Measurements from ENCODE around the gene BRINP3.

Gene BRINP3

GRCh38 chr1:190104961-190105360 is 372.7 kb downstream of the BRINP3 start:
- no peaks in the 10 kb centered on the region for H3K4me1 ChIP-seq (ENCODE audit: control insufficient read depth, low read depth, low read length)
- no peak overlapping the region for H3K9ac ChIP-seq (ENCODE audit: low read length)
- H3K27ac ChIP-seq (ENCODE audit: low read length), result no peak overlapping the region
- H3K27me3 ChIP-seq (ENCODE audit: control insufficient read depth, insufficient read depth, low read length), result no peaks in the 10 kb centered on the region
- no peak overlapping the region for H3K4me3 ChIP-seq (ENCODE audit: low read length)
- no peaks in the 10 kb centered on the region for H3K36me3 ChIP-seq (ENCODE audit: control insufficient read depth, low read depth, low read length)
- H3K9me3 ChIP-seq (ENCODE audit: control insufficient read depth, low read depth, low read length), result no peaks in the 10 kb centered on the region

DNA sequence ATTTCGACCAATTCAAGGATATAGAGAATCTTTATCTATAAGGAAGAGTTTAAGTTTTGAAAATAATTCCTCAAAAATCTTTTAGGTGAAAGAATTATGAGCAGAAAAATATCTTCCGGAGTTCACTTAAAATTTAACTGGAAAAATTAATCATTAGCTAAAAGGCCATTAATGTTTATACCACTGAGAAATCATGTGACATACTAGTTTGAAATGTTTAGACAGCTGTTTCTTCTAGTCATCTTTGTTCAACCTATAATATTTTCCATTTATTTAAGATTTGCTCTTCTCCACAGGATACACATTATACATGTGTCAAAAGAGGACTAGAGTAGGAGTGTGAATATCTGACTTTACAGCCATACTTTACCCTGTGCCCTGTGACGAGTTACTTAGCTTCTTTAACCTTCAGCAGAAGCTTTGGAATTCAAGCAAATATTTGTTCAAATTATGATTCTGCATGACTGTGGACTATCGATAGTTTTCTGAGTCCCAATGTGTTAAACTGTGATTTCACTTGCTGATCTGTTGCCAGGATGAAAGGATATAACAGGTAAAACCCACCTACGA is 374.8 kb downstream of the BRINP3 start:
- Histone ChIP-seq H3K4me1 (ENCODE audit: control insufficient read depth, low read depth, low read length) (no peaks in the 10 kb centered on the region), H3K27ac (ENCODE audit: low read length) (no peak overlapping the region), H3K27me3 (ENCODE audit: control insufficient read depth, insufficient read depth, low read length) (no peaks in the 10 kb centered on the region), H3K9ac (ENCODE audit: low read length) (no peak overlapping the region), H3K4me3 (ENCODE audit: low read length) (no peak overlapping the region), H3K36me3 (ENCODE audit: control insufficient read depth, low read depth, low read length) (no peaks in the 10 kb centered on the region), H3K9me3 (ENCODE audit: control insufficient read depth, low read depth, low read length) (no peaks in the 10 kb centered on the region)

DNA sequence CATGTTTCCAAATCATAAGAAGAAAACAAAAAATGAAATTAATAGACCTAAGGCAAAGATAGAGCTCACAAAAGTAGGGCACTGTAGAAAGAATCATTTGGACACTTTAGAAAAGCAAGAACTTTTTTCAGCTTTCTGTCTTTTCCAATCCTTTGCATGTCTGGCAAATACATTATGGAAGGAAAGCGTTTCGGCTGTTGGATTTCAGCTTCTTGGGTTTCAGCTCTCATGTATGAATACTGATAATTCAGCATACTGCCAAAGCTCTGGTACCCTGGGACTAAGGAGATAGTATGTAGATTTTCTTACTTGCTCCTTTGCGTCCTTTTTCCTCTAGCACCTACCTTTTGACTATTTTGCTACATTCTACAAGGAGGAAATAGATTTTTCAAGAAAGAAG is 375.9 kb downstream of the BRINP3 start:
- Histone ChIP-seq H3K27me3 (ENCODE audit: control insufficient read depth, insufficient read depth, low read length) (no peaks in the 10 kb centered on the region), H3K27ac (ENCODE audit: low read length) (no peak overlapping the region), H3K4me1 (ENCODE audit: control insufficient read depth, low read depth, low read length) (no peaks in the 10 kb centered on the region), H3K9me3 (ENCODE audit: control insufficient read depth, low read depth, low read length) (no peaks in the 10 kb centered on the region), H3K9ac (ENCODE audit: low read length) (no peak overlapping the region), H3K4me3 (ENCODE audit: low read length) (no peak overlapping the region), H3K36me3 (ENCODE audit: control insufficient read depth, low read depth, low read length) (no peaks in the 10 kb centered on the region)

- H3K27ac ChIP-seq (ENCODE audit: low read length), result no peak overlapping the region
- H3K27me3 ChIP-seq (ENCODE audit: control insufficient read depth, insufficient read depth, low read length), result no peaks in the 10 kb centered on the region
- no peaks in the 10 kb centered on the region for H3K4me1 ChIP-seq (ENCODE audit: control insufficient read depth, low read depth, low read length)
- H3K9me3 ChIP-seq (ENCODE audit: control insufficient read depth, low read depth, low read length), result no peaks in the 10 kb centered on the region
- no peak overlapping the region for H3K4me3 ChIP-seq (ENCODE audit: low read length)
- H3K9ac ChIP-seq (ENCODE audit: low read length), result no peak overlapping the region
- H3K36me3 ChIP-seq (ENCODE audit: control insufficient read depth, low read depth, low read length), result no peaks in the 10 kb centered on the region
These were observed 378.9 kb downstream of the BRINP3 start for GRCh38 chr1:190098756-190099155.

DNA sequence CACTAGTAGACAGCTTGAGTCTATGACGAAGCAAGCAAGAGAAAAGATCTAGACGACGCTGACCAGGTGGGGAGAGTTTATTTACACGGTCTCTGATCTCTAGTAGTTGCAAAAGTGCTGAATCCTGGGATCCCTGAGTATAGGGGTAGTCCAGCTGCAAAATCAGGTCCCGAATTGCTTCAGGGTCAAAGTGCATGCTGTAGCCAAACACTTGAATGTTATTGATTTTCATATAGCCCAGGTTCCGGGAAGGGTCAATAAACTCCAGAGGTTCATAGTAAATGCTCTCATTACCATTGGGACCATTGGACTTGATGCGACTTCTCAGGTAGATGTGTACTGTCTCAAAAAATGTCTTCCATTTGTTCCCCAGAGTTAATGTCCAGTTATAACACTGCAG is 379.6 kb downstream of the BRINP3 start:
- H3K9me3 ChIP-seq (ENCODE audit: control insufficient read depth, low read depth, low read length), result no peaks in the 10 kb centered on the region
- no peaks in the 10 kb centered on the region for H3K4me1 ChIP-seq (ENCODE audit: control insufficient read depth, low read depth, low read length)
- no peaks in the 10 kb centered on the region for H3K27me3 ChIP-seq (ENCODE audit: control insufficient read depth, insufficient read depth, low read length)
- no peak overlapping the region for H3K27ac ChIP-seq (ENCODE audit: low read length)
- no peak overlapping the region for H3K9ac ChIP-seq (ENCODE audit: low read length)
- H3K4me3 ChIP-seq (ENCODE audit: low read length), result no peak overlapping the region
- H3K36me3 ChIP-seq (ENCODE audit: control insufficient read depth, low read depth, low read length), result no peaks in the 10 kb centered on the region

GRCh38 chr1:190095596-190095995 is 382.1 kb downstream of the BRINP3 start:
- no peaks in the 10 kb centered on the region for H3K36me3 ChIP-seq (ENCODE audit: control insufficient read depth, low read depth, low read length)
- no peak overlapping the region for H3K9ac ChIP-seq (ENCODE audit: low read length)
- no peak overlapping the region for H3K27ac ChIP-seq (ENCODE audit: low read length)
- H3K27me3 ChIP-seq (ENCODE audit: control insufficient read depth, insufficient read depth, low read length), result no peaks in the 10 kb centered on the region
- no peak overlapping the region for H3K4me3 ChIP-seq (ENCODE audit: low read length)
- H3K4me1 ChIP-seq (ENCODE audit: control insufficient read depth, low read depth, low read length), result no peaks in the 10 kb centered on the region
- no peaks in the 10 kb centered on the region for H3K9me3 ChIP-seq (ENCODE audit: control insufficient read depth, low read depth, low read length)

- no peaks in the 10 kb centered on the region for H3K36me3 ChIP-seq (ENCODE audit: control insufficient read depth, low read depth, low read length)
- no peak overlapping the region for H3K4me3 ChIP-seq (ENCODE audit: low read length)
- no peak overlapping the region for H3K27ac ChIP-seq (ENCODE audit: low read length)
- H3K9ac ChIP-seq (ENCODE audit: low read length), result no peak overlapping the region
- H3K4me1 ChIP-seq (ENCODE audit: control insufficient read depth, low read depth, low read length), result no peaks in the 10 kb centered on the region
- H3K9me3 ChIP-seq (ENCODE audit: control insufficient read depth, low read depth, low read length), result no peaks in the 10 kb centered on the region
- H3K27me3 ChIP-seq (ENCODE audit: control insufficient read depth, insufficient read depth, low read length), result no peaks in the 10 kb centered on the region
These were observed 393.1 kb downstream of the BRINP3 start for GRCh38 chr1:190084552-190084951.

GRCh38 chr1:190068304-190068703 is 409.4 kb downstream of the BRINP3 start:
- H3K4me3 ChIP-seq (ENCODE audit: low read length), result no peak overlapping the region
- H3K4me1 ChIP-seq (ENCODE audit: control insufficient read depth, low read depth, low read length), result no peaks in the 10 kb centered on the region
- H3K9me3 ChIP-seq (ENCODE audit: control insufficient read depth, low read depth, low read length), result no peaks in the 10 kb centered on the region
- no peaks in the 10 kb centered on the region for H3K27me3 ChIP-seq (ENCODE audit: control insufficient read depth, insufficient read depth, low read length)
- H3K9ac ChIP-seq (ENCODE audit: low read length), result no peak overlapping the region
- H3K27ac ChIP-seq (ENCODE audit: low read length), result no peak overlapping the region
- H3K36me3 ChIP-seq (ENCODE audit: control insufficient read depth, low read depth, low read length), result no peaks in the 10 kb centered on the region

DNA sequence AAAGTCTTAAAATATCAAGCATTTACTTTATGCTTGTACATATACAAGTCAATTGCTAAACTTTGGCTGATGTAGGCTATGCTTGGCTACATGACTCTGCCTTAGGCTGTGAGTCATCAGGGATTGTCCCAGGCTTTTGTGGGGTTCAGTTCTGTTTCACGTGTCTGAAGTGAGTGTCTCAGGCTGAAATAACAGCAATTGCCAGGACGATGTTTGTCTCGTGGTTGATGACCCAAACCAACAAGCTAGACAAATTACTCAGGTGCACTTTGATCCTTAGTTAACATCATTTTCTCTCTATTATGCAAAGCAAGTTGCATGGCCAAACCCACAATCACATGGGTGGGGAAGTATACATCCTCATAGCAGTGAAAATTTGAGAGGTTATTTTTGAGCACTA is 410.1 kb downstream of the BRINP3 start:
- Histone ChIP-seq H3K27ac (ENCODE audit: low read length) (no peak overlapping the region), H3K9ac (ENCODE audit: low read length) (no peak overlapping the region), H3K27me3 (ENCODE audit: control insufficient read depth, insufficient read depth, low read length) (no peaks in the 10 kb centered on the region), H3K4me3 (ENCODE audit: low read length) (no peak overlapping the region), H3K9me3 (ENCODE audit: control insufficient read depth, low read depth, low read length) (no peaks in the 10 kb centered on the region), H3K4me1 (ENCODE audit: control insufficient read depth, low read depth, low read length) (no peaks in the 10 kb centered on the region), H3K36me3 (ENCODE audit: control insufficient read depth, low read depth, low read length) (no peaks in the 10 kb centered on the region)

DNA sequence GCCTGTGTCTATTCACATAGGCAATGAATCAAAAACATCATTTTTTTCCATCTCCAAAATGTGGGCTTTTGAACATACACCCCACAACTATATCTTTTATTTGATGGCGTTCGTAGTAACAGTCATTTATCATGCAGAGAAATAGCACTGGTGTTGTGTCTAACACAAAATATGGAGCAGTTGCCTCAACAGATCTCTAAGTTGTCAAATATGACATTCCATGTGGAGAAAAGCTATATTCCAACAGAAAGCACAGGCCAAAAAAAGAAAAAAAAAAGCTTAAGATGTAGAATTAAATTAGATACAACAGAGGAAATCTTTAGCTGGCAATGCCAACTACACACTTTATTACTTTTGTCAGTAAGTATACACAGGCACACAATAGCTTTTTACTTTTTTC is 411.7 kb downstream of the BRINP3 start:
- Histone ChIP-seq H3K9ac (ENCODE audit: low read length) (no peak overlapping the region), H3K27ac (ENCODE audit: low read length) (no peak overlapping the region), H3K27me3 (ENCODE audit: control insufficient read depth, insufficient read depth, low read length) (no peaks in the 10 kb centered on the region)

DNA sequence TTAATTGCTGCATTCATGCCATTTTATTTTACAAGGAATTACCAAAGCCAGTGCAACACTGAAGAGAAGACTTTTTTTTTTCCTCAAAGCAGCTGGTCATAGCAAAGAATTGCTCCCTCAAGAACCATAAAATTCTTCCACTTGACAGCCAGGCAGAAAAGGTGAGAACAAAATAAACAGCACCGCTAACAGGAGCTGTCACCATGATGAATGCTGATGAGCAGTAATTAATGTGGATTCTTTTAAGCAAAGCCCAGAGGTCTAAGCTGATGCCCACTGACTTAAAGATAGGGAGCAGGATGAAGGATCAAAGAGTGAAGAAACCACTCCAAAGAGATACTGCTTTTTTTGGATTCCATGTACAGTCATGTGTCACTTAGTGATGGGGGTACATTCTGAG is 428.4 kb downstream of the BRINP3 start:
- Histone ChIP-seq H3K9me3 (ENCODE audit: control insufficient read depth, low read depth, low read length) (no peaks in the 10 kb centered on the region), H3K4me3 (ENCODE audit: low read length) (no peak overlapping the region), H3K4me1 (ENCODE audit: control insufficient read depth, low read depth, low read length) (no peaks in the 10 kb centered on the region), H3K27ac (ENCODE audit: low read length) (no peak overlapping the region), H3K9ac (ENCODE audit: low read length) (no peak overlapping the region), H3K36me3 (ENCODE audit: control insufficient read depth, low read depth, low read length) (no peaks in the 10 kb centered on the region), H3K27me3 (ENCODE audit: control insufficient read depth, insufficient read depth, low read length) (no peaks in the 10 kb centered on the region)

More for the DNA sequence above, 411.7 kb downstream of the BRINP3 start:
- H3K9me3 ChIP-seq (ENCODE audit: control insufficient read depth, low read depth, low read length), result no peaks in the 10 kb centered on the region
- H3K36me3 ChIP-seq (ENCODE audit: control insufficient read depth, low read depth, low read length), result no peaks in the 10 kb centered on the region
- no peaks in the 10 kb centered on the region for H3K4me1 ChIP-seq (ENCODE audit: control insufficient read depth, low read depth, low read length)
- no peak overlapping the region for H3K4me3 ChIP-seq (ENCODE audit: low read length)
